ENCODE measurements around the gene PCSK4.

Gene PCSK4

GRCh38 chr19:1469255-1470054 lies 20.7 kb downstream of the PCSK4 start:
- DNase-seq = no peak

GRCh38 chr19:1468821-1469254 lies 21.3 kb downstream of the PCSK4 start:
- no peak for DNase-seq

- DNase-seq = no peak
These were observed 21.8 kb downstream of the PCSK4 start for GRCh38 chr19:1468274-1468820.

- no peak for DNase-seq
These were observed 22.5 kb downstream of the PCSK4 start for GRCh38 chr19:1467490-1468273.

- DNase-seq = no peak
These were observed 23.0 kb downstream of the PCSK4 start for GRCh38 chr19:1467215-1467489.

- DNase-seq = no peak
These were observed 23.5 kb downstream of the PCSK4 start for GRCh38 chr19:1466461-1467214.

- DNase-seq = no peak
These were observed 24.1 kb downstream of the PCSK4 start for GRCh38 chr19:1466018-1466460.

GRCh38 chr19:1465191-1466016 lies 24.7 kb downstream of the PCSK4 start:
- DNase-seq = no peak

- DNase-seq = no peak
These were observed 28.3 kb downstream of the PCSK4 start for GRCh38 chr19:1461862-1462261.

GRCh38 chr19:1460033-1460995 lies 29.8 kb downstream of the PCSK4 start:
- no peak for DNase-seq

GRCh38 chr19:1459479-1459878 lies 30.7 kb downstream of the PCSK4 start:
- no peak for DNase-seq

GRCh38 chr19:1457892-1458291 lies 32.3 kb downstream of the PCSK4 start:
- DNase-seq = no peak

GRCh38 chr19:1457031-1457739 lies 33.0 kb downstream of the PCSK4 start:
- no peak for DNase-seq

- DNase-seq = no peak
These were observed 33.8 kb downstream of the PCSK4 start for GRCh38 chr19:1456121-1456900.

- no peak for DNase-seq
These were observed 34.6 kb downstream of the PCSK4 start for GRCh38 chr19:1455336-1456120.

GRCh38 chr19:1455002-1455335 lies 35.2 kb downstream of the PCSK4 start:
- no peak for DNase-seq

GRCh38 chr19:1453525-1454364 lies 36.4 kb downstream of the PCSK4 start:
- no peak for DNase-seq

All from NCI-H524 treated with DMSO at 0.1 percent for 48 hours (cell line).